PC-9 (cell line): Measurements from ENCODE around the gene STUB1.

Experiments
- CTCF ChIP-seq: fragments of 200-600 bp; sonication (generic); conservative IDR thresholded peaks from 2 replicates; pipeline ENCODE4 v1.6.1; 2017; ENCODE audit warnings: mixed run types, antibody characterized with exemption, mild to moderate bottlenecking, moderate library complexity
- EZH2 ChIP-seq: fragments of 200-600 bp; sonication (generic); IDR thresholded peaks from 2 replicates; pipeline ENCODE4 v1.8.0; 2017; ENCODE audit warnings: antibody characterized with exemption, low read depth

DNA sequence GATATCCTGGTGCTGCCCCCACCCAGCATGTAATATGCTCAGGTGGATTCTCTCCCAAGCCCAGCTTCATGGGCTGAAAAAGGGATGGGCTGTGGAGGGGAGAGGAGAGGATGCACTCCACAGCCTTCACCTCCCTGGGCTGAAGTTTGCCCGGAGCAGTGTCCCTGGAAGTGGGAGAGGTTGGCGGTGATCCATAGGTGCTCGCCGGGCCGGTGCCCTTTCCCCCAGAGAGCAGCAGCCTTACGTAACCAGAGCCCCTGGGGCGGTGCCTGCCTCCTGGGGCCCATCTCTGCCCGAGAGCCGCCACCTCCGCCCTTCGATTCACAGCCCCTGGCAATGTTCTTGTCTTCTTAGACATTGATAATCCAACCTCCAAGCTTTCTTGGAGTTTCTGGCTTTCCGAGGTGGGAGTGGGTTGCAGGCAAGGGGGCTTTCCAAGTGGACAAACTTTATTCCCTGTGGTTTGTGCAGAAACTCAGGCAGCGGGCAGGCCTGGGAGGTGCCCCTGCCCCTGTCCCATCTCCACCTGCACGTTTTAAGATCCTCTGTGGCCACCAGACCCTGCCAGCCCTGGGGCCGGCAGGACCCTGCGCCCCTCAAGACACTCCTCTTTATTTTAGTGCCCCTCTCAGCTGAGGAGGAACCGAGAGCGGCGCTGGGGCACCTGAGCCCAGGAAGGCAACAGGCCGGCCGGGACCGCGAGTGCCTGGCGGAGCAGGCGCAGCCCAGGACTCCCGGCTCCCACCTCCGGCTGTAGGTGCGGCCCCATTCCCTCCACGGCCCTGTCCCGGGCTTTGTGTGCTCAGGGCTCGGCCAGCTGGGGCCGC is 34.1 kb upstream of the STUB1 start:
- TF ChIP-seq CTCF (no peak), EZH2 (no peak)
